ENCODE results near the gene PNO1. TPM values are rescaled to one million over a fixed set of nuclear protein-coding genes. Genes with fewer than 3 reads are reported as not detected.
A peak's percentile ranks its signal among the peaks of the same experiment; 100 is the strongest.

Gene PNO1
- total RNA-seq, 1 donor from 2014 or later = 12.8 TPM

DNA sequence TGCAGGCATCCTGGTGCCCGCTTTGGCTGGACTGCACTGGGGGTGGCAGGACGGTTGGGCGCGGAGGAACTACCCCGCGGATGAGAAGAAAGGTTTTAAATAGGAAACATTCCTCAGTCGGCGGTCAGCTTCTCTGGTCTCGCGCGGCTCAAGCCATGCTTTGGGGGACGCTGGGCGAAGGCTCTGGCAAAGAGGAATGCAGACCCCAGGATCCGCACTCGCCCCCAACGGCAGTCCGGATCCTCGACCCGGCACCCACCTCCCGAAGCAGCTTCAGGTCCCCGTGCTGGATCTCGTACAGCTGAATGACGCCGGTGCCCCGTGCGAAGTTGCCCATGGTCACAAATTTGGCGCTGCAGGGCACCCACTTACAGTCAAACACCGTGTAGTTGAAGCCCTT is 686 bp upstream of the PNO1 start:
- peak; percentile 26 for DNase-seq (ENCODE audit: low spot score, unreplicated experiment)
- H3K27ac Mint-ChIP-seq = peak overlapping the region; percentile 100
- peaks cover 5% of the 10 kb centered on the region for H3K36me3 Mint-ChIP-seq (ENCODE audit: insufficient read depth)

DNA sequence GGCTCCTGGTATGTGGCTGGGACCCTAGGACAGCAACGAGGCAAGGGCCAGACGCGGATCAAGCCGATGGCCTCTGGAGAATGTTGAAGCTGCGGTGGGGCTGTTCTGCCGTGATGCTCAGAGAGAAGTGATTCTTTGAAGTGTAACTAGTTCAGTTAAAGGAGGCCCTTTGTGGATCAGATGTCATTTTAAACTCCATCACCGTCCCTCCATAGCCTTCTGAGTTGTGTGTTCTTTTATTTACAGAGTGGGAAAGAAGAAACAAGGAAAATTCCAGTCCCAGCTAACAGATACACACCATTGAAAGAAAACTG is 403 bp downstream of the PNO1 start:
- Mint-ChIP-seq H3K4me1 (ENCODE audit: low read depth) (peaks cover 14% of the 10 kb centered on the region), H3K27ac (peak overlapping the region; percentile 100), H3K27me3 (no peaks in the 10 kb centered on the region), H3K4me3 (ENCODE audit: low read depth) (peak overlapping the region; percentile 93), H3K9me3 (ENCODE audit: low read depth) (no peaks in the 10 kb centered on the region), H3K36me3 (ENCODE audit: insufficient read depth) (peaks cover 10% of the 10 kb centered on the region)
- TF ChIP-seq, protein P1, sequence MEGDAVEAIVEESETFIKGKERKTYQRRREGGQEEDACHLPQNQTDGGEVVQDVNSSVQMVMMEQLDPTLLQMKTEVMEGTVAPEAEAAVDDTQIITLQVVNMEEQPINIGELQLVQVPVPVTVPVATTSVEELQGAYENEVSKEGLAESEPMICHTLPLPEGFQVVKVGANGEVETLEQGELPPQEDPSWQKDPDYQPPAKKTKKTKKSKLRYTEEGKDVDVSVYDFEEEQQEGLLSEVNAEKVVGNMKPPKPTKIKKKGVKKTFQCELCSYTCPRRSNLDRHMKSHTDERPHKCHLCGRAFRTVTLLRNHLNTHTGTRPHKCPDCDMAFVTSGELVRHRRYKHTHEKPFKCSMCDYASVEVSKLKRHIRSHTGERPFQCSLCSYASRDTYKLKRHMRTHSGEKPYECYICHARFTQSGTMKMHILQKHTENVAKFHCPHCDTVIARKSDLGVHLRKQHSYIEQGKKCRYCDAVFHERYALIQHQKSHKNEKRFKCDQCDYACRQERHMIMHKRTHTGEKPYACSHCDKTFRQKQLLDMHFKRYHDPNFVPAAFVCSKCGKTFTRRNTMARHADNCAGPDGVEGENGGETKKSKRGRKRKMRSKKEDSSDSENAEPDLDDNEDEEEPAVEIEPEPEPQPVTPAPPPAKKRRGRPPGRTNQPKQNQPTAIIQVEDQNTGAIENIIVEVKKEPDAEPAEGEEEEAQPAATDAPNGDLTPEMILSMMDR (IDR thresholded peaks at IDR 0.05; ENCODE audit: unreplicated experiment) = no peak
- no peak for DNase-seq (ENCODE audit: low spot score, unreplicated experiment)

More for the DNA sequence above, 686 bp upstream of the PNO1 start:
- TF ChIP-seq, protein P1 (IDR thresholded peaks at IDR 0.05; ENCODE audit: unreplicated experiment) = no peak
- H3K4me3 Mint-ChIP-seq (ENCODE audit: low read depth) = peak overlapping the region; percentile 93
- H3K4me1 Mint-ChIP-seq (ENCODE audit: low read depth) = peaks cover 14% of the 10 kb centered on the region
- no peaks in the 10 kb centered on the region for H3K9me3 Mint-ChIP-seq (ENCODE audit: low read depth)
- H3K27me3 Mint-ChIP-seq = no peaks in the 10 kb centered on the region

DNA sequence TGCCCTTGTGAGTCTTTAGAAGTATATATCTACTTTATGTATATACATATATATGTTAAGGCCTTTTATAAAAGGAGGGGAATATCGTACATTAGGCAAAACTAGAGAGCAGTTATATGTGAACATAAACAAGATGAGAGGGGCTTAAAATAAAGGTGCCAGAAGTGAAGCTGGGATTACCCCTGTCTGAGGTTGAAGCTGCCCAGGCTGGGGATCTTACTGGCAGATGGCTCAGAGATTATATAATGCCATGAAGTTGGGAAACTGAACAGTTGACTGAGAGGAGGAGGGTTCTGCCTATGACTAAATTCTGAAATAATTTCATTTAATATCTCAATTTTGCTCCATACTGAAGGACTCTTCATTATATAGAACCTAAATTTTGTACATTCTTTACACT is 6.0 kb downstream of the PNO1 start:
- DNase-seq (ENCODE audit: low spot score, unreplicated experiment) = no peak
- peaks cover 14% of the 10 kb centered on the region for H3K36me3 Mint-ChIP-seq (ENCODE audit: insufficient read depth)
- TF ChIP-seq, protein P1 (IDR thresholded peaks at IDR 0.05; ENCODE audit: unreplicated experiment) = no peak
- no peak overlapping the region for H3K27ac Mint-ChIP-seq
- H3K27me3 Mint-ChIP-seq = no peaks in the 10 kb centered on the region
- H3K9me3 Mint-ChIP-seq (ENCODE audit: low read depth) = no peaks in the 10 kb centered on the region
- peaks cover 4% of the 10 kb centered on the region for H3K4me1 Mint-ChIP-seq (ENCODE audit: low read depth)
- H3K4me3 Mint-ChIP-seq (ENCODE audit: low read depth) = no peak overlapping the region

DNA sequence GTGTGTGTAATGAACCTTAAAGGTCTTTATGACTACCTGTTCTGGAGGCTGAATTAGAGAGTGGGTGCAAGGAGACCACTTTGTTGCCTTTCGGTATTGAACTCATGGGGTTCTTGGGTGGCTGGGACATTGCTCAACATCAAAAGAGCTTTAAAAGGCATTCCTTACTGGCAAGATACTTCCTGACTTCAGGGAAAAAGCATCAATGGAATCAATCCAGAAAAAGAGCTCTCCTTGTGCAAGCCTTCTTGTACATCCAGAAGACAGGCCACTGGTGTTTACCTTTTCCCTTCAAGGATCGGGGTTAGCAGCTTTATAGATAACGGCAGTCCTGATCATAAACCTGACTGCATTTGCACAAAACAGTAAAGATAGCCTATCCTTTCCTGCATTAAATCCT is 9.5 kb downstream of the PNO1 start:
- DNase-seq (ENCODE audit: low spot score, unreplicated experiment) = no peak
- TF ChIP-seq, protein P1 (IDR thresholded peaks at IDR 0.05; ENCODE audit: unreplicated experiment) = no peak
- Mint-ChIP-seq H3K4me1 (ENCODE audit: low read depth) (peaks cover 3% of the 10 kb centered on the region), H3K27me3 (no peaks in the 10 kb centered on the region), H3K27ac (peak overlapping the region; percentile 14), H3K4me3 (ENCODE audit: low read depth) (no peak overlapping the region), H3K9me3 (ENCODE audit: low read depth) (no peaks in the 10 kb centered on the region), H3K36me3 (ENCODE audit: insufficient read depth) (peaks cover 7% of the 10 kb centered on the region)

DNA sequence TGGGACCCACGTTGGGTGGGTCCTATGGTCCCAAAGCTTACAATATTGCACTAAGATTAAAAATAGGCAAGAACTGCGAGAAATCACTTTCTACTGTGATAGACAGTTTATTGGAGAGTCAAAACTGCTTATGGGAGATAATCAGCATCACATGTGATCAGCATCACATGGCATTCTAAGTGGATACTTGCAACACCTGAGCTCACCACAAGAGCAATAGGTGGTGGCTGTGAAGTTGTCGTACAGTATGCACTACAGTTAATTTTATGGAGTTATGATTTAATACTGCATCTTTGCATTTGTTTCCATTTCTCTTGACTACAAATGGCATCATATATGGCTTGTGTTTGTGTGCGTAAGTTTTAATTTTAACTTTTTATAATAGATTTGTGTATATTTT is 11.6 kb downstream of the PNO1 start:
- Mint-ChIP-seq H3K36me3 (ENCODE audit: insufficient read depth) (peaks cover 9% of the 10 kb centered on the region), H3K9me3 (ENCODE audit: low read depth) (no peaks in the 10 kb centered on the region), H3K4me1 (ENCODE audit: low read depth) (peaks cover 3% of the 10 kb centered on the region), H3K27ac (no peak overlapping the region), H3K27me3 (no peaks in the 10 kb centered on the region), H3K4me3 (ENCODE audit: low read depth) (no peak overlapping the region)
- TF ChIP-seq, protein P1 (IDR thresholded peaks at IDR 0.05; ENCODE audit: unreplicated experiment) = no peak
- no peak for DNase-seq (ENCODE audit: low spot score, unreplicated experiment)

Measured in progenitor cell of endocrine pancreas (in vitro differentiated cells).